CD4-positive, alpha-beta T cell treated with Interleukin-4 for 1 hour (primary cell): Measurements from ENCODE around the gene COA8.

Experiments used
- DNase-seq, 2 donors: peaks; one replicate each; pipeline ENCODE4 v3.0.0-alpha.2; 2020 to 2022

Gene COA8

DNA sequence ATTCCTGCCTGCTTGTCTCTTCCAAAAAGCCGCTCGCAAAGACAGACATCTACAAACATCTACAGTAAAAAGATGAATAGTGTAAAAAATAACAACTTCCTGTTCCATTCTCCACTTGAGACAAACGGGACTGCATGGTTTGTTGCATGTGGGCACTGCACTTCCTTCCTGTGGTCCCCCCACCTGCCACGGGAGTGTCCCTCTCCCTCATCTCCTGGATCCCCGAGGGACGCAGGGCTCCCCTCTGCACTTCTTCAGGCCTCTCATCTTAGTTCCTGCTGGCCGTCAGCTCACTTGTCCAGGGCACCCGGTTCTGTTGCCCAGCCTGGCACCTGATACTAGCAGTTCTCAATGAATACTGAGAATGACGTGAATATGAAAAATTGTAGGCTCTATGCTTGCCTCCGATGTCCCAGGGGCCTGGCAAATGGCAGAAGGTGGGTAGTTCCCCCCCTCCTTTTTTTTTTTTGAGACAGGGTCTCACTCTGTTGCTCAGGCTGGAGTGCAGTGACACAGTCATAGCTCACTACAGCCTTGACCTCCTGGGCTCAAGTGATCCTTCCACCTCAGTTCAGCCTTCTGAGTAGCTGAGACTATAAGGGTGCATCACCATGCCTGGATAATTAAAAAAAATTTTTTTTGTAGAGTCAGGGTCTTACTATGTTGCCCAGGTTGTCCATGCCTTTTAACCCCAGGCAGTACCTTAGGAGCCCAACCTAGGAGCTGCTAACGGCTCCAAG, 62.8 kb downstream of the COA8 start:
- DNase-seq: peak; percentile 37 to 58

DNA sequence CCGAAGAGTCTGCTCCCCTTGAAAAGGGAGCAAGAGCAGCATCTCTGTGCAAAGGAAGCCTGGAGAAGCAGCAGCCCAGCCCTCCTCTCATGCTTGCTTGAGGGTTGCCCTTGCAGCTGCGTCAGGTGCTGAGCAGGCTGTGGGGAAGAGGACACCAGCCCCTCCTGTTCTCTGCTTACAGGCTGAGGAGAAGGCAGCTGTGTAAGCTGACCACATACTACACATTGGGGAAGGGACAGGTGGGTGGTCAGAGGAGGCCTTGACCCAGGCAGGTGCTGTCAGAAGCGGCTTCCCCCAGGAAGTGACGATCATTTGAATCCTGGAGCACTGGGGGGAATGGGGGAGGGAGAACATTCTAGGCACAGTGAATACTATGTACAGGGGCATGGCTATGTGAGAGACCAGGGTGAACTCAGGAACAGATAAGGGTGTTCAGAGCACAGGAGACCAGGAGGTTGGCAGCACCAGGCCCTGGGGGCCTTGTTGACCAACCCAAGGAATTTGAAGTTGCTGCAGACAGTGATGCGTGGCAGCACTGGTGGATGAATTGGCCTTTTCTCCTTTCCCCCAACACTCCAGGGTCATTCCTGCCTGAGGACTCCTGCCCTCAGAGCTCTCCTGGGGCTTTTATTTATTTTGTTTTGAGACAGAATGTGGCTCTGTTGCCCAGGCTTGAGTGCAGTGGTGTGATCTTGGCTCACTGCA, 63.5 kb downstream of the COA8 start:
- no peak for DNase-seq

DNA sequence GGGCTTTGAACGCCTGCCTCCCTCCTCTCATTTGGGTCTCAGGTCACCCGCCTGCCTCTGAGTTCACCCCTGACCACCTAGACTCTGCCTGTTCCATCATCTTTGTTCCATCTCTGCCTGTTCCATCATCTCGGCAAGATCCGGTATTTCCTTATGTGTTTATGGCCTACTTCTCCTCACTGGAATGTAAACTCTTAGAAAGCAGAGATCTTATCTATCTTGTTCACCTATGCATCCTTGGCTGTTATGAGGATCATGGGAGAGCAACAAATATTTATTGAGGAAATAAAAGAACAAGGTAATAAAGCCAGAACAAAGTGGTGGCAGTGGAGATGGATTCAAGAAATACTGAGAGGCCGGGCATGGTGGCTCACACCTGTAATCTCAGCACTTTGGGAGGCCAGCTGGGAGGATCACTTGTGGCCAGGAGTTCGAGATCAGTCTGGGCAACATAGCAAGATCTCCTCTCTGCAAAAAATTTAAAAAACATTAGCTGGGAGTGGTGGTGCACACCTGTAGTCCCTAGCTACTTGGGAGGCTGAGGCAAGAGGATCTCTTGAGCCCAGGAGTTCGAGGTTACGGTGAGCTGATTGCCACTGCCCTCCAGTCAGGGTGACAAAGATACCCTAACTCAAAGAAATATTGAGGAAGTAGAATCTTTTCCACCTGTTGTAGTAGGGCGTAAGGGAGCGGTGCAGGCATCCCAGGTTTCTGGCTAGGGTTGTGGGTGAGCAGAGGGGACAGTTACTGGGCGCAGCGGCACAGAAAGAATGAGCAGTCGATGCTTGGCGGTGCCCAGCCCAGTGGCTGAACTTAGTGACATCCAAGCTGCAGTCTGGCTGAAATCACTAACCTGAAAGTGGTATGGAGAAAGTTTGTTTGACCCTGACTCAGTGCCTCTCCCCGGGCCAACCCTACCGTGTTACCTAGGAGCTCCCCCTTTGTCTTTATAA, 64.6 kb downstream of the COA8 start:
- no peak for DNase-seq

DNA sequence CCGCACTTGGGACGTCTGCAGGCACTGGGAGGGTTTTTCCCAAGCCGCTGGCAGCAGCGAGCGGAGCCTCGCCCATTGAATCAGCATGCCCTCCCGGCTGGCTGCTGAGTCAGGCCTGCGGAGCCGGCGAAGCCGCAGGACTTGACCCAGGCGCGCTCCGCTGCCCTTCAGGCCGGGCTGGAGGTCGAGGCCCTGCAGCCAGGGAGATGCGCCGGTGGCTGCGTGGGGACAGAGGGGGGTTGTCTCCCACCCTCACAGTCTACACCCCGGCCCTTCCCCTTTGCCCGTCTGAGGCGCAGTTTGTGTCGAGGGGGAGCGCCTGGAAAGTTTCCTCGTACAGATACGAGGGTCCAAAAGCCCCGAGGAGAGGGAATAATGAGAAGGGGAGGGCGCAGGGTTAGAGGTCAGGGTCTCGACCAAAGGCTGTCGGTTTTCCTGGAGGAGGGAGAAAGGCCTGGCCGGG, 65.5 kb downstream of the COA8 start:
- peak; percentile 17 to 62 for DNase-seq

DNA sequence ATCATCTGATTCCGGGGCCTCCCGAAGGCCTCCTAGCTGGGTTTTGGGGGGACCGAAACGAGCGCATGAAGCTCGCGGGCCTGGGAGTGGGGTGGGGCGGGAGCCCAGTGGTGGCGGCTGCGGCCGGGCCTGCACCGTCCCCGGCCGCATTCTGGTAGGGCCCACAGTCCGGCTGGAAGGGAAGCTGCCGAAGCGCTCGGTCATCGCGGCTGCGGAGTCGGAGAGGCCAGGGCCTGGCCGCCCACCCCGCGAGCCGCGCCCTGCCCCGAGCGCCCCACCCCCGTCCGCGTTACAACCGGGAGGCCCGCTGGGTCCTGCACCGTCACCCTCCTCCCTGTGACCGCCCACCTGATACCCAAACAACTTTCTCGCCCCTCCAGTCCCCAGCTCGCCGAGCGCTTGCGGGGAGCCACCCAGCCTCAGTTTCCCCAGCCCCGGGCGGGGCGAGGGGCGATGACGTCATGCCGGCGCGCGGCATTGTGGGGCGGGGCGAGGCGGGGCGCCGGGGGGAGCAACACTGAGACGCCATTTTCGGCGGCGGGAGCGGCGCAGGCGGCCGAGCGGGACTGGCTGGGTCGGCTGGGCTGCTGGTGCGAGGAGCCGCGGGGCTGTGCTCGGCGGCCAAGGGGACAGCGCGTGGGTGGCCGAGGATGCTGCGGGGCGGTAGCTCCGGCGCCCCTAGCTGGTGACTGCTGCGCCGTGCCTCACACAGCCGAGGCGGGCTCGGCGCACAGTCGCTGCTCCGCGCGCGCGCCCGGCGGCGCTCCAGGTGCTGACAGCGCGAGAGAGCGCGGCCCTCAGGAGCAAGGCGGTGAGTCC, 66.1 kb downstream of the COA8 start, which contains the start of gene KLC1:
KLC1 (plus strand) TSS at position 528 of the 819 bp plus-strand sequence. CDS start 25,354 bp downstream, outside the sequence.
- DNase-seq: peak; percentile 78 to 82

DNA sequence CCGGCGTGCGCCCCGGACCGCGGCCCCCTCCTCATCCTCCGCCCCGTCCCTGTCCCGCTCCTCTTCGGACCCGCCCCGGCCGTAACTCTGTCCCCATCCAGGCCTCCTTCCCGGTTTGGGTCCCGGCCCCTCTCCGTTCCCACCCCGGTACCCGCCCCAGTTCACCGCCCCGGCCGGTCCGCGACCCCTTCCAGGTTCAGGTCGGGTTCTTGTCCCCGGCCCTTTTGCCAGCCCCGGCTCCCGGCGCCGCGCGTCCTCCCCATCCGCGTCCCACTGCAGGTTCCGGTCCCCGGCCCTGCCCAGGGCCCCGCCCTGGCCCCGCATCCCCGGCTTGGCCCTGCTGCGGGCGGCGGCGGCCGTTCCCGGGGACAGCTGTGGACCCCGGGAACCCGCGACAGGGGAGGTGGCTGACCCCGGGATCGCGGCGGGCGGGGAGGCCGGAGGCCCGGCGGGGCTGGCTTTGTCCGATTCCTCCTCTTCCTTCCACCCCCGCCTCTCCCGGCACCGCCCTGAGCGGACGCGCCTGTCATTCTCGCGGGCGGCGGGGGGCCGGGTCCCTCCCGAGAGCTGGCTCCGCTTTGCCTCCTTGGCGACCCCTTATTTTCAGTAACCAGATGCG, 66.9 kb downstream of the COA8 start:
- peak; percentile 21 to 41 for DNase-seq

DNA sequence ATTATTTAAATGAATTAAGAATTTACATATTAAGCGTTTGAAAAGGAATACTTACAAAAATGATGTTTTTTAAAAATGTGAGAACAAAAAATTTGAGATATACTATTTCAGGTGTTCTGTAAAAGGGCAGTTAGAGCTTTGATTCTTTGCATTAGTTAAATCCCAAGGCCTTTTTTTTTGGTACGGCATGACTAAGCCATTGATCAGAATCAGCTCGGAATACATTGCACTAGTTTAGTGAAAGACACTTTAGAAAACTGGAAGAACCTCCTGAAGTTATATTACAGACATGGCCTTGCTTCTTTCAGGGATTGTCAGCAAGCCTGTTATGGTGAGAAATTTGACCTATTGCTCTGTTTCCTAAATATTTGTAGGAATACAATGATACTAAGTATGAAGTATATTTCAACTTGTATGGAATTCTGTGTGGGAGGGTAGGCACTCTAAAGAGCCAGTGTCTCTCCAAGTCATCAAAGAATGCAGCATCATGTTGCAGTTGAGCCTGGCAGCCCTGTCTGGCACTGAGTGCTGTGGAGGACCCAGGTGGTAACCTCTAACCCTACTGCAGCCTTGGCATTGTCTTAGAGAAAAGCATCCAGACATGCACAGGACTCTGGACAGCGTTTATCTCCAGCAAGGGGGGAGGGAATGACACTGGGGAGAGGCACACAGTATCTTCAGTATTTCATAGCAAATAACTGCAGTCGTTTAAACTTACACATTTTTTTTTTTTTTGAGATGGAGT, 67.8 kb downstream of the COA8 start:
- DNase-seq: no peak

DNA sequence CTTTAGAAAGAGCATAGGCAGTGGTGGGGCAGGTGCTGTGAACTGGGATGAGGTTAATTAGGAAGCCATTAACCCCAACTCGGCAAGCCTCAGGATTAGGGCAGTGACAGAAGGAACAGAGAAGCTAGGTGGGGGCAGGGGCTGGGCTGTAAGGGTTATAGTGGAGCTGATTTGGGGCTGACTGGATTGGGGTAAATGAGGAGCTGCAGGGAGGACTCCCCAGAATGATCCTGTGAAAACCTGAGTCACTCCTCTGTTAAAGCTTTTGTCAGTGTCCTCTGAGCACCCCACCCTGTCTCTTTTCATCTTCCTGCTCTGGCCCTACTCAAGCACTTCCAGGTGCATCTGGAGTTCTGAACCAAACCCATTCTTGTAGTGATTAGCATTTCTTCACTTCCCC, 70.6 kb downstream of the COA8 start:
- no peak for DNase-seq

DNA sequence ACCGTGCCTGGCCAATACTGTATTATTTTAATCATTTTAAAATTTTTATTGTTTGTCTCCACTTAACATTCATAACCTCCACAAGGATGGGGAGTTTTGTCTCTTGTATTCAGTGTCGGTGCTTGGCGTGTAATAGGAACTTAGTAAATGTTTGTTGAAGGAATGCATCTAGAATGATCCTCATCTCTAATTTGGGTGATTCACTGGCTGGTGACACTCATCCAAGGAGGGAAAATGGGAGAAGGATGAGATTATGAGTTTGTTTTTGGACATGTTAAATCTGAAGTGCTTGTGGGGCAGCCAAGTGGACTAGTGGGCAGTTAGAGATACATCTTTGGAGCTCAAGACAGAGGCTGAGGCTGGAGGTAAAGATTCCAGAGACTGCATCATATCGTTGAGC, 71.4 kb downstream of the COA8 start:
- no peak for DNase-seq

DNA sequence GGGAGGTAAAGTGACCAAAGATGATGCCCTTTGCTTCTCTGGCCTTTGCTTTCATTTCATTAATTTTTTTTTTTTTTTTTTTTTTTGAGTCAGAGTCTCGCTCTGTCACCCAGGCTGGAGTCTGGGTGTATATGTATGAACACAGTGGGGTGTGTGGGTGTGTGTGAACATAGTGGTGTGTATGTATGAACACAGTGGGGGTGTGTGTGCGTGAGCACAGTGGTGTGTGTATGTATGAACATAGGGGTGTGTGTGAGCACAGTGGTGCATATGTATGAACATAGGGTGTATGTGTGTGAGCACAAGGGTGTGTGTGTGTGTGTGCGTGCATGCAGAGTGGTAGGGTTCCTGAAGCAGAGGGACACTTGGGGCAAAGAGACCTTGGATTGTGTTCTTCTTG, 75.8 kb downstream of the COA8 start:
- DNase-seq: no peak
